CD4-positive, alpha-beta T cell (primary cell): Measurements from ENCODE around the gene MGAT5. TPM values are rescaled to one million over a fixed set of nuclear protein-coding genes. Genes with fewer than 3 reads are reported as not detected.
A peak's percentile ranks its signal among the peaks of the same experiment; 100 is the strongest.

ENCODE experiments used
- ATAC-seq: fragments of 200-7000 bp; cut with Tn5 transposase; one replicate; pipeline ENCODE4 v1.10.0; 2022; ENCODE audit warnings: mild to moderate bottlenecking; ENCODE audit not compliant: poor library complexity
- CTCF ChIA-PET: fragments of 350-600 bp; sonication (Branson Sonifier 250); formaldehyde crosslinking; loops from one replicate; lab custom pipeline; 2021; ENCODE audit warnings: antibody characterized with exemption, inconsistent platforms; lab: Charles Lee
- POLR2A ChIA-PET: fragments of 350-600 bp; sonication (Branson Sonifier 250); formaldehyde crosslinking; loops from one replicate; lab custom pipeline; 2021; ENCODE audit warnings: antibody characterized with exemption, inconsistent platforms; lab: Charles Lee
- DNase-seq, 14 experiments: peaks; one replicate each; pipeline ENCODE4 v3.0.0-alpha.2; 2013 to 2020; ENCODE audit warnings: mixed read lengths in 2 of 14
- H3K27ac ChIP-seq, 2 donors: one replicate each; pipeline versions ENCODE4 v1.5.1 to v1.7.0; 2013; ENCODE audit warnings: low read length in 2 of 2, low read depth in 1 of 2, mild to moderate bottlenecking in 1 of 2
- H3K27me3 ChIP-seq, 2 experiments: 1 replicate in 1 of 2; 2 replicates in 1 of 2; pipeline versions ENCODE4 v1.6.1 to v1.7.0; 2013; ENCODE audit warnings: low read length in 2 of 2, control low read depth in 1 of 2, mild to moderate bottlenecking in 1 of 2, moderate library complexity in 1 of 2; ENCODE audit not compliant: insufficient read depth in 2 of 2, control insufficient read depth in 1 of 2
- H3K36me3 ChIP-seq: one replicate; pipeline ENCODE4 v1.6.1; 2013; ENCODE audit warnings: low read length, control low read depth; ENCODE audit not compliant: insufficient read depth
- H3K4me1 ChIP-seq: one replicate; pipeline ENCODE4 v1.6.1; 2013; ENCODE audit warnings: low read length, control low read depth; ENCODE audit not compliant: insufficient read depth
- H3K4me3 ChIP-seq: one replicate; pipeline ENCODE4 v1.5.1; 2013; ENCODE audit warnings: mild to moderate bottlenecking, low read length, moderate library complexity
- H3K9me3 ChIP-seq, 2 experiments: 1 replicate in 1 of 2; 2 replicates in 1 of 2; pipeline versions ENCODE4 v1.6.1 to v1.7.0; 2013; ENCODE audit warnings: low read length in 2 of 2, mild to moderate bottlenecking in 2 of 2, control low read depth in 1 of 2, moderate library complexity in 1 of 2; ENCODE audit not compliant: control insufficient read depth in 1 of 2, insufficient read depth in 1 of 2
- H3K27ac Mint-ChIP-seq: one replicate; pipeline ENCODE4 v1.8.0; 2020; ENCODE audit warnings: mixed read lengths
- H3K27me3 Mint-ChIP-seq: one replicate; pipeline ENCODE4 v1.8.0; 2021; ENCODE audit warnings: mixed read lengths
- H3K36me3 Mint-ChIP-seq: one replicate; pipeline ENCODE4 v1.8.0; 2021; ENCODE audit warnings: low read depth, mixed read lengths
- H3K4me1 Mint-ChIP-seq: one replicate; pipeline ENCODE4 v1.8.0; 2021; ENCODE audit warnings: low read depth, mixed read lengths
- H3K4me3 Mint-ChIP-seq: one replicate; pipeline ENCODE4 v1.8.0; 2020; ENCODE audit warnings: mild to moderate bottlenecking, mixed read lengths
- H3K9me3 Mint-ChIP-seq: one replicate; pipeline ENCODE4 v1.8.0; 2020; ENCODE audit warnings: mixed read lengths
- intact Hi-C, 2 experiments: fragments of 100-400 bp; cut with DNase I in 1 of 2; cut with micrococcal nuclease in 1 of 2; formaldehyde crosslinking; loops; one replicate each; pipeline versions ENCODE4 v1.15.1 to v1.9.0; 2023 to 2025; cut with DNase I, micrococcal nuclease
- total RNA-seq, 174 experiments: library from RNA in 2 of 174; stranded (reverse) in 2 of 174; gene quantifications; one replicate each; pipeline ENCODE4 v1.2.3 and lab custom pipeline; 2021 to 2026
- TF ChIP-seq, protein P1 (sequence below): fragments of 200-600 bp; IDR thresholded peaks from one replicate; pipeline ENCODE4 v1.8.0; 2022; ENCODE audit warnings: antibody characterized with exemption, mild to moderate bottlenecking

MGAT5 gene
- total RNA-seq, 2 experiments from 2014 or later, result 77.5 to 77.8 TPM

GRCh38 chr2:134280726-134281125 lies 26.9 kb downstream of the MGAT5 start:
- ChIA-PET POLR2A (no interaction called here), CTCF (no interaction called here)
- H3K4me1 Mint-ChIP-seq, result peaks cover 75% of the 10 kb centered on the region
- DNase-seq (no peak), ATAC-seq (no peak)
- no peaks in the 10 kb centered on the region for H3K27me3 Mint-ChIP-seq
- no peak overlapping the region for H3K4me3 ChIP-seq
- intact Hi-C loops, result loop anchor here (5.0 kb wide), 2 partner anchors 33 to 42 kb away; no protein-coding TSS in a partner anchor
- no peaks in the 10 kb centered on the region for H3K9me3 Mint-ChIP-seq
- peak overlapping the region; percentile 82 for H3K27ac Mint-ChIP-seq
- H3K36me3 ChIP-seq, result no peaks in the 10 kb centered on the region
- H3K9me3 ChIP-seq, result no peaks in the 10 kb centered on the region
- H3K36me3 Mint-ChIP-seq, result peaks cover 24% of the 10 kb centered on the region
- TF ChIP-seq, protein P1, sequence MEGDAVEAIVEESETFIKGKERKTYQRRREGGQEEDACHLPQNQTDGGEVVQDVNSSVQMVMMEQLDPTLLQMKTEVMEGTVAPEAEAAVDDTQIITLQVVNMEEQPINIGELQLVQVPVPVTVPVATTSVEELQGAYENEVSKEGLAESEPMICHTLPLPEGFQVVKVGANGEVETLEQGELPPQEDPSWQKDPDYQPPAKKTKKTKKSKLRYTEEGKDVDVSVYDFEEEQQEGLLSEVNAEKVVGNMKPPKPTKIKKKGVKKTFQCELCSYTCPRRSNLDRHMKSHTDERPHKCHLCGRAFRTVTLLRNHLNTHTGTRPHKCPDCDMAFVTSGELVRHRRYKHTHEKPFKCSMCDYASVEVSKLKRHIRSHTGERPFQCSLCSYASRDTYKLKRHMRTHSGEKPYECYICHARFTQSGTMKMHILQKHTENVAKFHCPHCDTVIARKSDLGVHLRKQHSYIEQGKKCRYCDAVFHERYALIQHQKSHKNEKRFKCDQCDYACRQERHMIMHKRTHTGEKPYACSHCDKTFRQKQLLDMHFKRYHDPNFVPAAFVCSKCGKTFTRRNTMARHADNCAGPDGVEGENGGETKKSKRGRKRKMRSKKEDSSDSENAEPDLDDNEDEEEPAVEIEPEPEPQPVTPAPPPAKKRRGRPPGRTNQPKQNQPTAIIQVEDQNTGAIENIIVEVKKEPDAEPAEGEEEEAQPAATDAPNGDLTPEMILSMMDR, result no peak
- peaks cover 41% of the 10 kb centered on the region for H3K4me1 ChIP-seq
- H3K27ac ChIP-seq, result no peak overlapping the region
- H3K27me3 ChIP-seq, result no peaks in the 10 kb centered on the region
- no peak overlapping the region for H3K4me3 Mint-ChIP-seq

- Histone ChIP-seq H3K9me3 (no peaks in the 10 kb centered on the region), H3K36me3 (no peaks in the 10 kb centered on the region), H3K27me3 (no peaks in the 10 kb centered on the region), H3K27ac (peak overlapping the region; percentile 58 to 61), H3K4me3 (no peak overlapping the region), H3K4me1 (peaks cover 50% of the 10 kb centered on the region)
- peaks cover 75% of the 10 kb centered on the region for H3K4me1 Mint-ChIP-seq
- DNase-seq (no peak), ATAC-seq (no peak)
- peaks cover 17% of the 10 kb centered on the region for H3K36me3 Mint-ChIP-seq
- intact Hi-C loops, result loop anchor here (2.0 to 5.0 kb wide), 3 partner anchors 23 to 40 kb away; no protein-coding TSS in a partner anchor
- H3K27ac Mint-ChIP-seq, result peak overlapping the region; percentile 82
- POLR2A ChIA-PET, result interaction anchor here (0.6 kb wide), 1 partner anchor 9 kb away, joined by 3 read pairs; no protein-coding TSS in a partner anchor
- no peaks in the 10 kb centered on the region for H3K9me3 Mint-ChIP-seq
- H3K27me3 Mint-ChIP-seq, result no peaks in the 10 kb centered on the region
- CTCF ChIA-PET, result no interaction called here
- H3K4me3 Mint-ChIP-seq, result peak overlapping the region; percentile 49
- TF ChIP-seq, protein P1, result no peak
Observed at GRCh38 chr2:134281815-134282419, 28.0 kb downstream of the MGAT5 start.

DNA sequence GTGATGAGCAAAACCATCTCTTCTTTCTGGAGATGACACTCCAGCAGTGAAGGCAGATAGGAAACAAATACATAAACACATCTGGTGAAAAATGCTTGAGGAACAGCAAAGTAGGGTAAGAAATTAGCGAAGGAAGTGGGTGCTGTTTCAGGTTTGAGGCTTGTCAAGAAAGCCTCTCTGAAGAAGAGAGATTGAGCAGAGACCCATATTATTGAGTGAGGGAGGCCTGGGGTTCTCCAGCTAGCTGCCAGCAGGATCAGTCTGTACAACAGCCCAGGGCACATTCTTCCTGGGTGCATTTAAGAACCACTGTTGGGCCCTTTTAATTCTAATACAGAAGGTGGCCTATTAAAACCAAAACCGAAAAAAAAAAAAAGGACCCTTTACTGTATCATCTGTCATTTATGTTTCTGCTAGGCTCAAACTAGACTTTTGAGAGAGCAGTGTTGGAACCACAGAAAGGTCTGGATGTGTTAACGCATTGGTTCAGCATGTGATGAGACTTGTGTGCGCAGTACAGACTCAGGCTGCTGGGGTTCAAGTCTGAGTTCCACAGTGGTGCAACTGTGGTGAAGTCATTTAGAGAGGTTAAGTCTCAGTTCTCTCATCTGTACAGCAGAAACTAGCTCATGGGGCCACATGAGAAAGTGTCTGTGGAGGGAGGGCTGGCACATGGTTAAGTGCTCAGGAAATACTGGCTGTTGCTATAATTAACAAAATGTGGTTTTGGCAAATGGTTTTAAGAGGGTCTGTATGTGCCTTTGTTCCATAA lies 28.9 kb downstream of the MGAT5 start:
- Mint-ChIP-seq H3K36me3 (peaks cover 10% of the 10 kb centered on the region), H3K27me3 (no peaks in the 10 kb centered on the region), H3K4me1 (peaks cover 75% of the 10 kb centered on the region), H3K27ac (peak overlapping the region; percentile 82), H3K9me3 (no peaks in the 10 kb centered on the region), H3K4me3 (peak overlapping the region; percentile 61)
- Histone ChIP-seq H3K4me1 (peaks cover 56% of the 10 kb centered on the region), H3K27me3 (no peaks in the 10 kb centered on the region), H3K27ac (peak overlapping the region; percentile 58 to 61), H3K36me3 (no peaks in the 10 kb centered on the region), H3K9me3 (no peaks in the 10 kb centered on the region), H3K4me3 (no peak overlapping the region)
- TF ChIP-seq, protein P1, result no peak
- CTCF ChIA-PET, result interaction anchor here (1.0 to 1.2 kb wide), 3 partner anchors 8 to 164 kb away, joined by 3 to 4 read pairs (median 3); no protein-coding TSS in a partner anchor
- intact Hi-C loops, result loop anchor here (2.0 to 5.0 kb wide), 3 partner anchors 24 to 39 kb away; no protein-coding TSS in a partner anchor
- ATAC-seq (peak; percentile 78), DNase-seq (peak in 5 of 14 experiments; percentile 11 to 50 (median 47))
- POLR2A ChIA-PET, result interaction anchor here (0.6 to 1.2 kb wide), 4 partner anchors 10 to 70 kb away, joined by 3 to 4 read pairs (median 4); no protein-coding TSS in a partner anchor
